A549 (cell line): ENCODE measurements around the gene DSTYK.

Source experiments
- ATOH8 ChIP-seq: fragments of 250-450 bp; sonication (Bioruptor Pico); IDR thresholded peaks from 2 replicates; pipeline ENCODE4 v1.5.0; 2020; ENCODE audit warnings: low read depth, mild to moderate bottlenecking, moderate library complexity
- CEBPB ChIP-seq, 2 experiments: fragments of >200 bp in 1 of 2; sonication (Bioruptor Twin) in 1 of 2; formaldehyde crosslinking in 1 of 2; IDR thresholded peaks; 2 replicates each; pipeline ENCODE4 v1.6.1; 2012 to 2016
- CTCF ChIP-seq: fragments of >200 bp; sonication (Bioruptor Twin); formaldehyde crosslinking; IDR thresholded peaks from 3 replicates; pipeline ENCODE4 v1.5.1; 2016
- E2F6 ChIP-seq: IDR thresholded peaks from 2 replicates; pipeline ENCODE4 v1.6.1; 2012; ENCODE audit warnings: low read depth, borderline replicate concordance
- EP300 ChIP-seq, 2 experiments: fragments of >200 bp; sonication (Bioruptor Twin); formaldehyde crosslinking; IDR thresholded peaks; 2 replicates in 1 of 2; 3 replicates in 1 of 2; pipeline ENCODE4 v1.6.1; 2016 to 2017
- PBX3 ChIP-seq: IDR thresholded peaks from 2 replicates; pipeline ENCODE4 v1.6.1; 2012
- POLR2A ChIP-seq: IDR thresholded peaks from 2 replicates; pipeline ENCODE4 v1.6.1; 2012; ENCODE audit warnings: mild to moderate bottlenecking, low read length
- RAD21 ChIP-seq, 2 experiments: fragments of >200 bp in 1 of 2; sonication (Bioruptor Twin) in 1 of 2; formaldehyde crosslinking in 1 of 2; IDR thresholded peaks in 1 of 2; conservative IDR thresholded peaks in 1 of 2; 2 replicates in 1 of 2; 3 replicates in 1 of 2; pipeline ENCODE4 v1.6.1; 2012 to 2018; ENCODE audit warnings: inconsistent platforms in 1 of 2
- USF2 ChIP-seq: fragments of 450-650 bp; IDR thresholded peaks from 2 replicates; pipeline ENCODE4 v1.6.1; 2014; ENCODE audit warnings: antibody characterized with exemption

GRCh38 chr1:205244384-205244783 lies 32.9 kb upstream of the DSTYK start:
- TF ChIP-seq EP300 (IDR thresholded peaks at IDR 0.05) (no peak), POLR2A (no peak), CTCF (no peak), E2F6 (no peak), RAD21 (conservative IDR thresholded peaks at IDR 0.05 in 1 of 2, IDR thresholded peaks at IDR 0.05 in 1 of 2) (no peak), PBX3 (no peak), ATOH8 (CRISPR knock-in tag) (no peak), USF2 (no peak), CEBPB (IDR thresholded peaks at IDR 0.05) (no peak)
